ENCODE results near the gene HLA-DOB.

Gene HLA-DOB

GRCh38 chr6:32825966-32826365, 9.2 kb upstream of the HLA-DOB start:
- Histone ChIP-seq H4K20me1 (ENCODE audit: insufficient read depth, low read length) (no peaks in the 10 kb centered on the region), H3K36me3 (ENCODE audit: insufficient read depth, low read length) (peaks cover 41% of the 10 kb centered on the region), H3K4me2 (ENCODE audit: low read length) (no peak overlapping the region), H3K27ac (ENCODE audit: low read depth, low read length, poor library complexity, severe bottlenecking) (no peak overlapping the region), H3F3A (ENCODE audit: insufficient read depth, low read length) (no peaks in the 10 kb centered on the region), H3K9ac (ENCODE audit: low read length) (no peak overlapping the region), H2AFZ (ENCODE audit: low read length) (no peak overlapping the region), H3K27me3 (ENCODE audit: insufficient read depth, low read length) (no peaks in the 10 kb centered on the region), H3K79me2 (ENCODE audit: insufficient read depth, low read length) (no peaks in the 10 kb centered on the region), H3K4me1 (ENCODE audit: insufficient read depth, low read length, severe bottlenecking) (peaks cover 10% of the 10 kb centered on the region), H3K9me2 (ENCODE audit: low read depth, low read length) (no peaks in the 10 kb centered on the region), H3K9me3 (ENCODE audit: low read length) (no peaks in the 10 kb centered on the region), H3K4me3 (ENCODE audit: low read depth, low read length, poor library complexity, severe bottlenecking) (no peak overlapping the region)
- peak; percentile 26; the same call in 1 of the 2 replicates for TF ChIP-seq CTCF (IDR thresholded peaks at IDR 0.05; ENCODE audit: low read length)
- TF ChIP-seq EZH2 (IDR thresholded peaks at IDR 0.05; ENCODE audit: borderline replicate concordance, low read length): no peak

GRCh38 chr6:32819729-32820128, 2.9 kb upstream of the HLA-DOB start:
- Histone ChIP-seq H3K4me2 (ENCODE audit: low read length) (no peak overlapping the region), H3K4me1 (ENCODE audit: insufficient read depth, low read length, severe bottlenecking) (peaks cover 72% of the 10 kb centered on the region), H3K27ac (ENCODE audit: low read depth, low read length, poor library complexity, severe bottlenecking) (peak overlapping the region; percentile 36), H3K79me2 (ENCODE audit: insufficient read depth, low read length) (no peaks in the 10 kb centered on the region), H3K9me3 (ENCODE audit: low read length) (no peaks in the 10 kb centered on the region), H3F3A (ENCODE audit: insufficient read depth, low read length) (no peaks in the 10 kb centered on the region), H3K4me3 (ENCODE audit: low read depth, low read length, poor library complexity, severe bottlenecking) (no peak overlapping the region), H3K9ac (ENCODE audit: low read length) (no peak overlapping the region), H4K20me1 (ENCODE audit: insufficient read depth, low read length) (no peaks in the 10 kb centered on the region), H3K9me2 (ENCODE audit: low read depth, low read length) (no peaks in the 10 kb centered on the region), H2AFZ (ENCODE audit: low read length) (no peak overlapping the region), H3K27me3 (ENCODE audit: insufficient read depth, low read length) (no peaks in the 10 kb centered on the region), H3K36me3 (ENCODE audit: insufficient read depth, low read length) (no peaks in the 10 kb centered on the region)
- no peak for TF ChIP-seq EZH2 (IDR thresholded peaks at IDR 0.05; ENCODE audit: borderline replicate concordance, low read length)
- TF ChIP-seq CTCF (IDR thresholded peaks at IDR 0.05; ENCODE audit: low read length): no peak

- no peak for TF ChIP-seq CTCF (IDR thresholded peaks at IDR 0.05; ENCODE audit: low read length)
- no peak for TF ChIP-seq EZH2 (IDR thresholded peaks at IDR 0.05; ENCODE audit: borderline replicate concordance, low read length)
- H3K36me3 ChIP-seq (ENCODE audit: insufficient read depth, low read length): peaks cover 5% of the 10 kb centered on the region; the same call in 1 of the 2 replicates
- no peaks in the 10 kb centered on the region for H3K9me3 ChIP-seq (ENCODE audit: low read length)
- H3K9ac ChIP-seq (ENCODE audit: low read length): no peak overlapping the region
- no peak overlapping the region for H2AFZ ChIP-seq (ENCODE audit: low read length)
- H3K4me1 ChIP-seq (ENCODE audit: insufficient read depth, low read length, severe bottlenecking): peaks cover 74% of the 10 kb centered on the region
- peak overlapping the region; percentile 36 for H3K27ac ChIP-seq (ENCODE audit: low read depth, low read length, poor library complexity, severe bottlenecking)
- no peaks in the 10 kb centered on the region for H3F3A ChIP-seq (ENCODE audit: insufficient read depth, low read length)
- H3K27me3 ChIP-seq (ENCODE audit: insufficient read depth, low read length): no peaks in the 10 kb centered on the region
- H3K4me3 ChIP-seq (ENCODE audit: low read depth, low read length, poor library complexity, severe bottlenecking): no peak overlapping the region
- no peak overlapping the region; the same call in 1 of the 2 replicates for H3K4me2 ChIP-seq (ENCODE audit: low read length)
- H3K79me2 ChIP-seq (ENCODE audit: insufficient read depth, low read length): no peaks in the 10 kb centered on the region
- H3K9me2 ChIP-seq (ENCODE audit: low read depth, low read length): no peaks in the 10 kb centered on the region
- no peaks in the 10 kb centered on the region for H4K20me1 ChIP-seq (ENCODE audit: insufficient read depth, low read length)
These were observed 2.1 kb upstream of the HLA-DOB start for GRCh38 chr6:32818867-32819266.
